Measurements from ENCODE around the gene LSAMP. TPM values are rescaled to one million over a fixed set of nuclear protein-coding genes. Genes with fewer than 3 reads are reported as not detected.

LSAMP gene
- total RNA-seq, 1 experiment from 2014 or later: 0.90 TPM

DNA sequence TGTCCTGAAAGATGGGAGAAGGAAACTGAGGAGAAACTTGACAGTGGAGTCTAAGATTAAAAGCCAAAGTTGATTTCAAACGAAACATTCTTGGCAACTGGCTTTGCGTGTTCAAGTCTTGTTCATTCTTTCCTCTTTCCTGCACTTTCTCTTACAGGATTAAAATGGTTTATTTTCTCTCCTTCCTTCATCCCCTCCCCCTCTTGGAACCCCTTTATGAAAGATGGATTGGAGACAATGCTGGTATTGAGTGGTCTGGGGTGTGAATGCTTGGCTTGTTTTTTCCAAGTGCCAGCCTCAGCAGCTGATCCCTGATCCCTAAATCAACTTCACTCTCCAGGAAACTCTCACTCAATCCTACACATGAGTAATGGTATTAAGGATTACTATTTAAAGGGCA lies 703 bp upstream of the LSAMP start:
- H3K4ac ChIP-seq (ENCODE audit: low read depth, low read length): no peak overlapping the region
- no peaks in the 10 kb centered on the region for H3K4me1 ChIP-seq (ENCODE audit: insufficient read depth, low read length)
- Mint-ChIP-seq H3K36me3 (ENCODE audit: insufficient read depth in 1 of 3, low read depth in 3 of 3) (no peaks in the 10 kb centered on the region), H3K27ac (peak overlapping the region in 2 of 3 experiments; percentile 29 to 42; a peak in 2 of 7 replicates), H3K27me3 (ENCODE audit: low read depth) (peaks cover 27% of the 10 kb centered on the region), H3K4me3 (peak overlapping the region; percentile 74 to 75; a peak in 4 of 5 replicates), H3K4me1 (peaks cover 30 to 39% of the 10 kb centered on the region in 2 experiments), H3K9me3 (no peaks in the 10 kb centered on the region)
- H3T11ph ChIP-seq (ENCODE audit: low read length): no peak overlapping the region
- H3K79me1 ChIP-seq (ENCODE audit: insufficient read depth, low read depth, low read length, poor library complexity, severe bottlenecking): no peaks in the 10 kb centered on the region
- peak overlapping the region; percentile 74 for H3K4me2 ChIP-seq (ENCODE audit: insufficient read depth, insufficient read length, low read length)
- no peak overlapping the region for H3K18ac ChIP-seq (ENCODE audit: insufficient read length, low read depth, low read length)
- no peak overlapping the region for H4K91ac ChIP-seq (ENCODE audit: insufficient read length, low read depth, low read length)
- no peaks in the 10 kb centered on the region for H3K79me2 ChIP-seq (ENCODE audit: insufficient read depth, low read length)
- peaks cover 6% of the 10 kb centered on the region for H3K23me2 ChIP-seq (ENCODE audit: insufficient read length, low read depth, low read length, poor library complexity, severe bottlenecking)
- no peak overlapping the region for H2BK120ac ChIP-seq (ENCODE audit: low read depth, low read length, poor library complexity, severe bottlenecking)
- H3K9me3 ChIP-seq (ENCODE audit: control insufficient read depth, low read depth, low read length): no peaks in the 10 kb centered on the region
- no peak overlapping the region for H3K14ac ChIP-seq (ENCODE audit: insufficient read depth, low read length)
- no peak overlapping the region for H2AFZ ChIP-seq (ENCODE audit: low read length)
- H3K9ac ChIP-seq (ENCODE audit: extremely low read depth, insufficient read length, low read length): no peak overlapping the region
- H3K27ac ChIP-seq (ENCODE audit: insufficient read length, low read depth, low read length): no peak overlapping the region
- H4K20me1 ChIP-seq (ENCODE audit: control insufficient read depth, insufficient read depth, insufficient read length): no peaks in the 10 kb centered on the region
- no peak overlapping the region for H2BK12ac ChIP-seq (ENCODE audit: insufficient read length, low read depth, low read length)
- H3K27me3 ChIP-seq (ENCODE audit: insufficient read depth, low read length): no peaks in the 10 kb centered on the region; the same call in 1 of the 2 replicates
- H4K8ac ChIP-seq (replicated peaks; ENCODE audit: insufficient read length, low read depth, low read length): no peak overlapping the region
- no peak overlapping the region for H4K5ac ChIP-seq (ENCODE audit: insufficient read length, low read depth, low read length)
- DNase-seq: no peak
- TF ChIP-seq, protein P1, sequence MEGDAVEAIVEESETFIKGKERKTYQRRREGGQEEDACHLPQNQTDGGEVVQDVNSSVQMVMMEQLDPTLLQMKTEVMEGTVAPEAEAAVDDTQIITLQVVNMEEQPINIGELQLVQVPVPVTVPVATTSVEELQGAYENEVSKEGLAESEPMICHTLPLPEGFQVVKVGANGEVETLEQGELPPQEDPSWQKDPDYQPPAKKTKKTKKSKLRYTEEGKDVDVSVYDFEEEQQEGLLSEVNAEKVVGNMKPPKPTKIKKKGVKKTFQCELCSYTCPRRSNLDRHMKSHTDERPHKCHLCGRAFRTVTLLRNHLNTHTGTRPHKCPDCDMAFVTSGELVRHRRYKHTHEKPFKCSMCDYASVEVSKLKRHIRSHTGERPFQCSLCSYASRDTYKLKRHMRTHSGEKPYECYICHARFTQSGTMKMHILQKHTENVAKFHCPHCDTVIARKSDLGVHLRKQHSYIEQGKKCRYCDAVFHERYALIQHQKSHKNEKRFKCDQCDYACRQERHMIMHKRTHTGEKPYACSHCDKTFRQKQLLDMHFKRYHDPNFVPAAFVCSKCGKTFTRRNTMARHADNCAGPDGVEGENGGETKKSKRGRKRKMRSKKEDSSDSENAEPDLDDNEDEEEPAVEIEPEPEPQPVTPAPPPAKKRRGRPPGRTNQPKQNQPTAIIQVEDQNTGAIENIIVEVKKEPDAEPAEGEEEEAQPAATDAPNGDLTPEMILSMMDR (conservative IDR thresholded peaks at IDR 0.05): no peak
- no peak overlapping the region for H3K23ac ChIP-seq (ENCODE audit: insufficient read length, low read depth, low read length)
- H2BK5ac ChIP-seq (ENCODE audit: insufficient read length, low read length): no peak overlapping the region
- WGBS (ENCODE audit: extremely low coverage, insufficient read length, low lambda C conversion rate): no CpG with 5 or more reads among the region's 2 CpGs
- no peak overlapping the region for H2AK5ac ChIP-seq (ENCODE audit: insufficient read length, low read length)
- H3K56ac ChIP-seq (ENCODE audit: insufficient read length, low read depth, low read length): no peak overlapping the region
- H2BK20ac ChIP-seq (ENCODE audit: low read depth, low read length, poor library complexity, severe bottlenecking): no peak overlapping the region
- no peak overlapping the region for H2BK15ac ChIP-seq (ENCODE audit: low read depth, low read length)
